Measurements from ENCODE around the gene PLA2G1B.

Gene PLA2G1B

GRCh38 chr12:120323772-120324171, 3.8 kb downstream of the PLA2G1B start:
- DNase-seq = no peak

GRCh38 chr12:120321382-120322202, 6.0 kb downstream of the PLA2G1B start:
- DNase-seq = no peak

- peak; percentile 99 for DNase-seq
Observed at GRCh38 chr12:120317224-120318105, 10.1 kb downstream of the PLA2G1B start.

- DNase-seq = no peak
Observed at GRCh38 chr12:120316798-120317223, 10.8 kb downstream of the PLA2G1B start.

- DNase-seq = no peak
Observed at GRCh38 chr12:120314220-120314619, 13.4 kb downstream of the PLA2G1B start.

- DNase-seq = peak; percentile 88
Observed at GRCh38 chr12:120301962-120302815, 25.4 kb downstream of the PLA2G1B start, which contains the start of gene SIRT4. Gene SIRT4, plus strand, starts transcription at chr12:120302321. Its CDS starts 1,241 bp downstream, at chr12:120303562.

GRCh38 chr12:120292661-120293531, 34.7 kb downstream of the PLA2G1B start, which contains the start of gene RNU4-1:
Gene RNU4-1, minus strand, starts transcription at chr12:120293237.
- DNase-seq = peak; percentile 84

GRCh38 chr12:120292411-120292660, 35.2 kb downstream of the PLA2G1B start:
- no peak for DNase-seq

- DNase-seq = no peak
Observed at GRCh38 chr12:120290609-120291305, 36.8 kb downstream of the PLA2G1B start.

GRCh38 chr12:120287491-120287890, 40.1 kb downstream of the PLA2G1B start:
- no peak for DNase-seq

- no peak for DNase-seq
Observed at GRCh38 chr12:120286768-120287490, 40.6 kb downstream of the PLA2G1B start.

GRCh38 chr12:120284381-120284780, 43.2 kb downstream of the PLA2G1B start:
- no peak for DNase-seq

- DNase-seq = no peak
Observed at GRCh38 chr12:120283318-120283717, 44.3 kb downstream of the PLA2G1B start.

GRCh38 chr12:120278137-120279069, 49.2 kb downstream of the PLA2G1B start:
- no peak for DNase-seq

- DNase-seq = no peak
Observed at GRCh38 chr12:120276734-120277133, 50.8 kb downstream of the PLA2G1B start.
